ENCODE results near the gene IFITM10. TPM values are rescaled to one million over a fixed set of nuclear protein-coding genes. Genes with fewer than 3 reads are reported as not detected.

IFITM10 gene
- total RNA-seq, 1 donor from 2014 or later = 3.4 TPM

GRCh38 chr11:1728301-1728700, 22.1 kb downstream of the IFITM10 start:
- Mint-ChIP-seq H3K36me3 (no peaks in the 10 kb centered on the region), H3K4me3 (no peak overlapping the region), H3K4me1 (ENCODE audit: unreplicated experiment) (no peaks in the 10 kb centered on the region), H3K27me3 (peaks cover 64% of the 10 kb centered on the region), H3K27ac (no peak overlapping the region), H3K9me3 (no peaks in the 10 kb centered on the region)
- no peak for TF ChIP-seq CTCF (conservative IDR thresholded peaks at IDR 0.05)
- no peak for DNase-seq (ENCODE audit: extremely low spot score, unreplicated experiment)

GRCh38 chr11:1727861-1728260, 22.5 kb downstream of the IFITM10 start:
- peaks cover 65% of the 10 kb centered on the region for H3K27me3 Mint-ChIP-seq
- DNase-seq (ENCODE audit: extremely low spot score, unreplicated experiment) = no peak
- no peak overlapping the region for H3K4me3 Mint-ChIP-seq
- no peaks in the 10 kb centered on the region for H3K36me3 Mint-ChIP-seq
- H3K27ac Mint-ChIP-seq = no peak overlapping the region
- H3K9me3 Mint-ChIP-seq = peaks cover under 1% of the 10 kb centered on the region
- no peak for TF ChIP-seq CTCF (conservative IDR thresholded peaks at IDR 0.05)
- no peaks in the 10 kb centered on the region for H3K4me1 Mint-ChIP-seq (ENCODE audit: unreplicated experiment)

- Mint-ChIP-seq H3K27ac (no peak overlapping the region), H3K9me3 (peaks cover 4% of the 10 kb centered on the region), H3K4me1 (ENCODE audit: unreplicated experiment) (no peaks in the 10 kb centered on the region), H3K36me3 (no peaks in the 10 kb centered on the region), H3K27me3 (peaks cover 67% of the 10 kb centered on the region), H3K4me3 (no peak overlapping the region)
- no peak for TF ChIP-seq CTCF (conservative IDR thresholded peaks at IDR 0.05)
- DNase-seq (ENCODE audit: extremely low spot score, unreplicated experiment) = no peak
Observed at GRCh38 chr11:1727096-1727690, 23.2 kb downstream of the IFITM10 start.

DNA sequence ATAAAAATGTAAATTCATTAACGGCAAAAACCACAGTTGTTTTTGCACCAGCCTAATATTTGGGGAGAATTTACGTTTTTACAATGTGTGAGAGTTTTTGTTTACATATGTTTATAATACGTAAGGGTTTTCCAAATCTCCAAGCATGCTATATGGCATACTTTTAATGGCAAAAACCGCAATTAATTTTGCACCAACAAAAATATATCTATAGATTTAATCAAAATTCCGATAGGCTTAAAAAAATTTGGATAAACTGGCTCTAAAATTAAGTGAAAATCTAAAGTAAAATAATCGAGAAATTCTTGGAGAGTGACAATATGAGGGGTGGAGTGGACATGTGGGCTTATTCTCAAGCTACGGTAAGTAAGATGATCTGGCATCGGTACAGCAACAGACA, 30.6 kb downstream of the IFITM10 start:
- H3K9me3 Mint-ChIP-seq = peaks cover 4% of the 10 kb centered on the region
- no peak for DNase-seq (ENCODE audit: extremely low spot score, unreplicated experiment)
- no peak overlapping the region for H3K4me3 Mint-ChIP-seq
- no peaks in the 10 kb centered on the region for H3K36me3 Mint-ChIP-seq
- no peak overlapping the region for H3K27ac Mint-ChIP-seq
- H3K27me3 Mint-ChIP-seq = peaks cover 17% of the 10 kb centered on the region
- no peak for TF ChIP-seq CTCF (conservative IDR thresholded peaks at IDR 0.05)
- no peaks in the 10 kb centered on the region for H3K4me1 Mint-ChIP-seq (ENCODE audit: unreplicated experiment)

DNA sequence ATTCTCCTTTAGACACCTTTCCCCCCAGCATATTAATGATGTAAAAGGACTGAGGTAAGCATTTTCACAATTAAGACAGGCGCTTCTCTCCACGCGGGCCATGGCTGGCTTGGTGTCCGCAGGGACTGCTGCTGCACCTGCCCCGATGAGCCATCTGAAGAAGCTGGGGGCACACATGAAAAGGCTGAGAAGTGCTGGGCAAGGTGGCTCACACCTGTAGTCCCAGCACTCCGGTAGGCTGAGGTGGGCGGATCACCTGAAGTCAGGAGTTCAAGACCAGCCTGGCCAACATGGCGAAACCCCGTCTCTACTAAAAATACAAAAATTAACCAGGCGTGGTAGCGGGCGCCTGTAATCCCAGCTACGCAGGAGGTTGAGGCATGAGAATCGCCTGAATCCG, 32.1 kb downstream of the IFITM10 start:
- no peak overlapping the region for H3K4me3 Mint-ChIP-seq
- no peak for DNase-seq (ENCODE audit: extremely low spot score, unreplicated experiment)
- peaks cover 17% of the 10 kb centered on the region for H3K27me3 Mint-ChIP-seq
- H3K4me1 Mint-ChIP-seq (ENCODE audit: unreplicated experiment) = no peaks in the 10 kb centered on the region
- H3K36me3 Mint-ChIP-seq = no peaks in the 10 kb centered on the region
- no peak overlapping the region for H3K27ac Mint-ChIP-seq
- no peak for TF ChIP-seq CTCF (conservative IDR thresholded peaks at IDR 0.05)
- peaks cover 4% of the 10 kb centered on the region for H3K9me3 Mint-ChIP-seq

DNA sequence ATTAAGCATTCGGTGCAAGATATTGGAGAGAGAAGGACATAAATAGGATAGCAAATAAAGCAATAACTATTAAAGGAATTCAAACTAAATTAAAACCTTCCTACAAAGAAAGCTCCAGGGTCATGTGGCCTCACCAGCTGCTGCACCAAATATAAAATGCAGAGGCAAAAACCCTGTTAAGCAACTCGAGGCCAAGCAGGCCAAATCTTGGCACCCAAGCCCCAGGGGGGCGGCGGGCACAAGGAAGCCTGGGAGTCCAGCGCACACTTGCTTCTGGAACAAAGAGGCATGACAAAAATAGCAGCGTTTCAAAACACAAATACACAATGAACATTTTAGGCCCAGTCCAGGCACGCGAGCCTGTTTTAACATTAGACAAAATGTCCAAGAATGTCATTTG, 32.6 kb downstream of the IFITM10 start:
- H3K27ac Mint-ChIP-seq = no peak overlapping the region
- TF ChIP-seq CTCF (conservative IDR thresholded peaks at IDR 0.05) = no peak
- H3K36me3 Mint-ChIP-seq = no peaks in the 10 kb centered on the region
- H3K9me3 Mint-ChIP-seq = peaks cover 3% of the 10 kb centered on the region
- H3K27me3 Mint-ChIP-seq = peaks cover 13% of the 10 kb centered on the region
- H3K4me3 Mint-ChIP-seq = no peak overlapping the region
- DNase-seq (ENCODE audit: extremely low spot score, unreplicated experiment) = no peak
- H3K4me1 Mint-ChIP-seq (ENCODE audit: unreplicated experiment) = no peaks in the 10 kb centered on the region
